Kasumi-1 (cell line): ENCODE results near the gene CCDC183.
"Not testable (repeated sequence)": the region's sequence is repeated elsewhere in the genome, so short reads cannot be mapped to it uniquely, and the experiment has no call there.

Source experiments
- DNase-seq, 2 experiments: peaks; one replicate each; lab custom pipeline; 2025; lab: John Stamatoyannopoulos, UW

The CCDC183 gene

GRCh38 chr9:136839229-136840139 is 43.3 kb downstream of the CCDC183 start:
- DNase-seq = no peak

- no peak for DNase-seq
Measured at GRCh38 chr9:136840140-136840876, 44.2 kb downstream of the CCDC183 start.

GRCh38 chr9:136840877-136841645 is 44.9 kb downstream of the CCDC183 start:
- peak; percentile 27 to 30 for DNase-seq

GRCh38 chr9:136841646-136842379 is 45.7 kb downstream of the CCDC183 start:
- DNase-seq = not testable (repeated sequence)

DNA sequence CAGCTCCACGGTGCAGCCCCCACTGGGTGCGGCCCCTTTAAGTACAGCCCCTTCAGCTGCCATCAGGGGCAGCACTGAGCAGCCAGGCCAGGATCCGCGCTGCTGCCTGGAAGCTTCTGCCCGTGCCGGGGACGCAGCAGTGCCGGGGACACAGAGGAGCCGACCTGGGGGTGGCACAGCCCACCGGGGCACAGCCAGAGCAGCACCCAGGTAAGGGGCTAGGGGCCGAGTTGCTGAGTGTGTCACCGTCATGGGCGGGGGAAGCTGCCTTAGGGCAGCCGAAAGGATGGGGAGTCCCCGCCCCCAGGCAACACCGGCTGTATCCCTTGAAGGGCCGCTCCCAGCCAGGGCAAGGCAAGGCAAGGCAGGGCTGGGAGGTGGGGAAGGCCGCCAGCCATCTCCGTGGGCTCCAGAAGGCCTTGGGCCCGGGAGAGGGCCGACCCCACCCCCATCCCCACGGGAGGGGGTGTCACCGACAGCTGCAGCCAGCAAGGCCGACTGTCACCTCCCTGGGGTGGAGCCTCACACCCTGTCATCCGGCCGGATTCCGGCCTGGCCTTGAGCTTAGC is 46.3 kb downstream of the CCDC183 start, which contains the start of gene AJM1:
Gene AJM1 (plus strand): TSS at position 99 of the 569 bp plus-strand sequence. CDS start 1,937 bp downstream, outside the sequence.
- DNase-seq = peak; percentile 63 to 71

DNA sequence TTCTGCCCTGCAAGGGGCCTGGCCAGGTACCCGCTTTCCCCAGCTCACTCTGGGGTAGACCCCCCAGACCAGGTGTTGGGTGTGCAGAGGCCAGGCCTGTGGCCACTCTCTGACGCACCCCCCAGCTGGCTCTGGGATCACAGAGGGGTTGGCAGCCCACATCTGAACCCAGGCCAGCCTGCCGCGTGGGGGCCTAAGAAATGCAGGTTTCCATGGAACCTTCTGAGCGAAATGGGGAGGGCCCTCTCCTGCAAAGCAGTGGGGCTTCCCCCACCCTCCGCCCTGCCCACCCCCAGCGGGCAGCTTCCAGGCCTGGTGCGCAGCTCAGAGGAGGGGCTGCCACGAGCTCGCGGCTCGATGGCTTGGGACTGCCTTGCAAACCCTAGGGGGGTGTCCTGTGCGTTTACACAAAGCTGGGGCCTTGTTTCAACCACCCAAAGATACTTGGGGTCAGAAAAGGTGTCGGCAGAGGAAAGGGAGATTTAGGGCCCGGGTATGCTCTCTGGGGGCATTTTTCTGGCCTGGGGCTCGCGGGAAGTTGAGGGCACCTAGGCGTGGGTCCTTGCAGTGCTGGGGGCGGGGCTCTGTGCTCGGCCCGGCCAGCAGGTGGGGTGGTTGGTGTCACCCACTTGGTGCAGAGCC is 47.1 kb downstream of the CCDC183 start:
- DNase-seq = not testable (repeated sequence)

DNA sequence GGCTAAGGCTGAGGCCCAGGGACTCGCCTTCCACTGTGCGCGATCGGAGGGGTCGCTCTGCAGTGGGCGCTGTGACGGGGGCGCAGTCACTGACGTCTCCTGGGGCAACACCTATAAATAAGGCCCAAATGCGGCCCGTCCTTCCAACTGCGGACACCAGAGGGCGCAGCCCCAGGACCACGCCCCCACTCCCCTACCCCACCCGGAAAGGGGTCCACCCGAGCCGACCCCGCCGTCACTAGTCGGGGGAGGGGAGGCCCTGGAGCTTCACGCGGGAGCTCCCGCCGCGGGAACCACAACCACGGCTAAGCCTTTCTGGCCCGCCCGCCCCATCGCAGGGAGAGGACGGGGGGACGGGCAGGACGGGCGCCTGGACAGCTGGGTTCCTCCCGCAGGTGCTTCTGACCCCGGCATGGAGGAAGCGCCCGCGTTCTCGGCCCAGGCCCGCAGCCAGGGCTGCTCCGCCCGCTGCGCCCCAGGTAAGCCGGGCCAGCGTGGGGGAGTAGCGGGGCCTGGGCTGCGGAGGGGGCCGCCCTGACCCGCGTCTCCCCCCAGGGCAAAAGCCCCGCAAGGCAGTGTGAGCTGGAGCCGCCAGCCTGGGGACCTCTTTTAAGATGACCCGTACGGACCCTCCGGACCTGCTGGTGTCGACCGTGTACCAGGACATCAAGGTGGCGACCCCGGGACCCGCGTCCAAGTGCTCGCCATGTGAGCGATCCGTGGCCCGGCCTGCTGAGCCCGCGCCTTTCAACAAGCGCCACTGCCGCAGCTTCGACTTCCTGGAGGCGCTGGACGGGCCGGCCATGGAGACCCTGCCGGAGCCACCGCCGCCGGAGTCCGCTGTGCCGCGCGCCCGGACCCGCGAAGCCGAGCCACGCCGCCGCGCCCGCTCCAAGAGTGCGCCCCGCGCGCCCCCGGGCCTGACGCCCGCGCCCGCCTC is 47.9 kb downstream of the CCDC183 start:
- DNase-seq = not testable (repeated sequence)

DNA sequence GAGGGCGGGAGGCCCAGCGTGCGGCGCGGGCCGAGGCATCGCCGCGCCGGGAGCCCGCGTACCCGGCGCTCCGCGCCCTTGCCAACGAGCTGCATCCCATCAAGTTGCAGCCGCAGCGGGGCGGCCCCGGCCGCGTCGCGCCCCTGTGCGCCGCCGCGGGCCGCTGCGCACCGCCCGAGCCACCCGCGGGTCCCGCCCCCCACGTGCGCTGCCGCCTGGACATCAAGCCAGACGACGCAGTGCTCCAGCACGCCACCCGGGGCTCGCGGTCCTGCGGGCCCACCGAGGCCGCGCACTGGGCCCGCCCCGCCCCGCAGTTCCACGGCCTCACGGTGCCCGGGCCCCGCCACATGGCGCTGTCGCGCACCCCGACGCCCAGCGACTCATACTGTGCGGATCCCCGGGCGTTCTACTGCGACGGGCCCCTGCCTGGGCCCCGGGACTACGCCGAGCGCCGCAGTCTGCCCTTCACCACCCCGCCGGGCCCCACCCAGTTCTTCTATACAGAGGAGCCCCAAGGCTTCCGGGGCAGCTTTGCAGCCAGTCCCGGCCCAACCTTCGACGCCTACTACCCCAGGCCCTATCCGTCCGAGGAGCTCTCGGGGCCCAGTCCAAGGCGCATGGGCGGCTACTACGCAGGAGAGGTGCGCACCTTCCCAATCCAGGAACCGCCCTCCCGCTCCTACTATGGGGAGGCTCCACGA is 48.8 kb downstream of the CCDC183 start:
- DNase-seq = no peak

- no peak for DNase-seq
Measured at GRCh38 chr9:136845465-136846260, 49.5 kb downstream of the CCDC183 start.

DNA sequence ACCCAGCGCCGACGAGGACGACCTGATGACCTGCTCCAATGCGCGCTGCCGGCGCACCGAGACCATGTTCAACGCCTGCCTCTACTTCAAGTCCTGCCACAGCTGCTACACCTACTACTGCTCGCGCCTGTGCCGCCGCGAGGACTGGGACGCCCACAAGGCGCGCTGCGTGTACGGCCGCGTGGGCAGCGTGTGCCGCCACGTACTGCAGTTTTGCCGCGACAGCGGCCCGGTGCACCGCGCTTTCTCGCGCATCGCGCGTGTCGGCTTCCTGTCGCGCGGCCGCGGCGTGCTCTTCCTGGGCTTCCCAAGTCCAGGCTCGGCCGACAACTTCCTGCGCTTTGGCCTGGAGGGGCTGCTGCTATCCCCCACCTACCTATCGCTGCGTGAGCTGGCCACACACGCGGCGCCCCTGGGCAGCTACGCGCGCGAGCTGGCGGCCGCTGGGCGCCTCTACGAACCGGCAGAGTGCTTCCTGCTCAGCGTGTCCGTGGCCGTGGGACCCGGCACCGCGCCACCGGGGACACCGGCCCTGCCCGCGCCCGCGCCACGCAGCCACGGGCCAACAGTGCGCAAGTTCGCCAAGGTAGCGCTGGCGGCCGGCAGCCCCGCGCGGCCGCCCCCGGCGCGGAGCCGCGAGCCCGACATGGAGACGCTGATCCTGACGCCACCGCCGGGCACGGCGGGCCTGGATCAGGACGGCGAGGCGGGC is 50.4 kb downstream of the CCDC183 start:
- DNase-seq = no peak

GRCh38 chr9:136847088-136847825 is 51.1 kb downstream of the CCDC183 start:
- DNase-seq = peak; percentile 67 to 76

DNA sequence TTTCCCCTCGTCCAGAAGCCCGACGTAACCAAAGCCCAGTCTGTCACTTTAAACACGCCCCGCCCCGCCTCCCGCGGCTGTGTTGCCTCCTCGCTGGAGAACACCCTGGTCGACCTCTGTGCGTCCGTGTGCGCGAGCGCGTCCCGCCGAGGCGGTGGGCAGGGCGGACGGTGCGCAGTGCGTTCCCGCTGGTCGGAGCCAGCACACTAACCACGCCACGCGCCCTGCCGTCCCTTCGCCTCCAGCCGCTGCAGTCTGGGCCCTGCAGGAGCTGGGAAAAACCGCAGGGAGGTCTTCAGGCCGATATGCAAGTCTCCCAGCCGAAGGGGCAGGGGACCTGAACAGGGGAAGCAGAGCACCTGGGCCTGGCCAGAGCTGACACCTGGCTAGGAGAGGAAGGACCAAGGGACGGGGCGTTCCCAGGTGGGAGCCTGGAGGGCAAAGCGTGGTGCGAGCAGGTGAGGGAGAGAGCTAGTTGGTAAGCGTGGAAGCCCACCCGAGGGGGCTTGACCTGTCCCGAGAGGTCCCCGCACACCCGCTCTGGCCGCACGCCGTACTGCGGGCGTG is 51.8 kb downstream of the CCDC183 start:
- DNase-seq = peak; percentile 77 to 83

DNA sequence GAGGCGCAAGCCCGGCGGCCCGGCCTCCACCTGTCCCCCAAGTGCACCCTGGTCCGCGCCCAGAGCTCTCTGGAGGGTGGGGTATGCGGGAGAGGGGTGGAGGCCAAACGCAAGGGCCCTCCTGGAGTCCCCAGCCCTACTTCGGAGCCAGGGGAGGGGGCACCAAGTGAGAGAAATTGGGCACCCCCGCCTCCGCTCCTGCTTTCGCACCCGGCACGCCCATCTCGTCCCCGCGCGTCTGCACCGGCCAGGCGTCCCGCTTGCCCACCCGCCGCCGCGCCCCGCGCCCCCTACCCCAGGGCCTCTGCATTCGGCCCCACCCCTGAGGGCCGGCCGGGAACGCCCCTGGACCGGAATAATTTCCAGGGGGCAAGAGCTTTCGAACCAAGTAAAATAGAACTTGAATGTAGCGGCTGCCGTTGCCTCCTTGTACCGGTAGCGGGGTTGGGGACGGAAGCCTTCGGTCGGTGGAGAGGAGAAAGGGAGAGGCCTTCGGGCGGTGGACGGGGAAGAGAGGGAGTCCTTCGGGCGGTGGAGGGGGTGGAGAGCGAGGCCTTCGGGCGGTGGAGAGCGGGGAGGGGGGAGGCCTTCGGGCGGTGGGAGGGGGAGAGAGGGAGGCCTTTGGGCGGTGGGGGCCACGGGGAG is 52.4 kb downstream of the CCDC183 start:
- peak; percentile 58 to 63 for DNase-seq

DNA sequence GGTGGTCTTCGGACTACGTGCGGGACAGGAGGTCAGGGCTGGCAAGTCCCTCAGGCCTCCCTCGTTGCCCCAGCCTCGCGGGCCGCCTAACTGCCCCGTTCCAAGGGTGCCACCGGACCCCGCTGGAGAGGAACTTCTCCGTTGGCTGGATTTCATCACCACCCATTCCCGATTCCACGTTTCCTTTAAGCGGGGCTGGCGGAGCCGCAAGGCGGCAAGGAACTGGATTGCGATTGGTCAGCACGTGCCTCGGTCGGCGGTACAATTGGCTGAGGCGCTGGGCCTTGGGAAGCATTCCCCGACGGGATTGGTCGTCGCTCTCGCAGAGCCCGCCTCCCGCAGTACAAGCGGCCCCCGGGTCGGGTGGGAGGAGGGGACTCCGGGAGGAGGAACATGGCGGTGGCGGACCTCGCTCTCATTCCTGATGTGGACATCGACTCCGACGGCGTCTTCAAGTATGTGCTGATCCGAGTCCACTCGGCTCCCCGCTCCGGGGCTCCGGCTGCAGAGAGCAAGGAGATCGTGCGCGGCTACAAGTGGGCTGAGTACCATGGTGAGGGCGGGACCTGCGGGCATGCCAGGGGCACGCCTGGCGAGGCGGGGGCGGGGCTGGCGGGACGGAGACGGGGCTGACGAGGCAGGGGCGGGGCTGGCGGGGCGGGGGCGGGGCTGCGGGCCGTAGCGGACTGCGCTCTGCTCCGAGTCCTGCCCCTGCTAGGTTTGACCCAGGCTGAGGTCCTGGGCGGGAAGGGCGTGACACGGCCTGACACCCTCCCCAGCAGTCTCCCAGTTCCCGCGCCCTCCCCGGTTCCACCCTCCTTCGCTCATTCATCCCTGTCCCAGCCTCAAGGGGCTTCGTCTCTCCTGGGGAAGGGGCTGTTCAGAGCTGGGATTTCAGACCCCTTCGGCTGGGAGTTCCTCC is 53.2 kb downstream of the CCDC183 start, which contains the start of gene PHPT1:
Gene PHPT1 (plus strand): TSS at position 372 of the 922 bp plus-strand sequence. CDS start 22 bp downstream, at position 394.
- DNase-seq = peak; percentile 96 to 97
